Retinal pigment epithelial cell (primary cell): ENCODE results near the gene MEIS1.

Experiments
- DNase-seq: peaks from one replicate; pipeline ENCODE4 v3.0.0-alpha.2; 2010; ENCODE audit warnings: low read depth
- H3K4me3 ChIP-seq: 2 replicates; pipeline ENCODE4 v1.5.1; 2011; ENCODE audit warnings: mild to moderate bottlenecking, low read length, control low read depth, moderate library complexity
- TF ChIP-seq, protein P1 (sequence below): conservative IDR thresholded peaks from 2 replicates; pipeline ENCODE4 v1.5.1; 2011; ENCODE audit warnings: low read depth, low read length, control low read depth, inconsistent platforms

The MEIS1 gene

DNA sequence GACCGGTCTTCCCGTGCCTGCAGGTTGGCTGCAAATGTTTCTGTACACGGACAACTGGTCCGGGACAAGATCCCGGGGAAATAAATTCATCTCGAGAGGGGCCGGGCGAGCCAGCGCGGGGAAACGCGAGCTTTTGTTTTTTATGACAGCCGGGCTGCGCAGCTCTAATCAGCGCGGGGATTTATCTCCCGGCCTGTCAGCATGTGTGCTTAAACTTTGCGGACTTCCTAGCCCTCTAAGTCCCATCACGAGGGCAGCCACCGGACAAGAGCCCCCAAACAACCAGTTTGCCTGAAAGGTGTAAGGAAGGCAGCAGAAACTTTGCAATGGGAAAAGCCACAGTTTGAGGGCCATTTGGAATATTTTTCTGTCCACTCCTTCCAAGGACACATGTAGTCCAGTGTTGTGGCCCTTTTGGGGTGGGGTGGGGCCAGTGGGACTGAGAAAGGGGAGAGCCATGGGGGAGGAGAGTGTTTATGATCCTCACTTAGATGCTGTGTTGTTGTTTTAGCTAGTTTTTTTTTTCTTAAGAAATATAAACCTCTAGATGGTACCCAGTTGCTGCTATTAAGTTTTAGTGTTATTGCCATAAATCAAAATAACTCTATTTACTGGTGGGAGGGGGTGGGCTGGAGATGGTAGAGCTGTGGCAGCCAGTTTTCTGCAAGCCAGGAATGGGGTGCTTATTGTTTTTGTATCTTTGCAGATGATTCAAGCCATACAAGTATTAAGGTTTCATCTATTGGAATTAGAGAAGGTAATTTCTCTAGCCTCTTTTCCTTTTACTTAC, 6.0 kb downstream of the MEIS1 start:
- TF ChIP-seq, protein P1, sequence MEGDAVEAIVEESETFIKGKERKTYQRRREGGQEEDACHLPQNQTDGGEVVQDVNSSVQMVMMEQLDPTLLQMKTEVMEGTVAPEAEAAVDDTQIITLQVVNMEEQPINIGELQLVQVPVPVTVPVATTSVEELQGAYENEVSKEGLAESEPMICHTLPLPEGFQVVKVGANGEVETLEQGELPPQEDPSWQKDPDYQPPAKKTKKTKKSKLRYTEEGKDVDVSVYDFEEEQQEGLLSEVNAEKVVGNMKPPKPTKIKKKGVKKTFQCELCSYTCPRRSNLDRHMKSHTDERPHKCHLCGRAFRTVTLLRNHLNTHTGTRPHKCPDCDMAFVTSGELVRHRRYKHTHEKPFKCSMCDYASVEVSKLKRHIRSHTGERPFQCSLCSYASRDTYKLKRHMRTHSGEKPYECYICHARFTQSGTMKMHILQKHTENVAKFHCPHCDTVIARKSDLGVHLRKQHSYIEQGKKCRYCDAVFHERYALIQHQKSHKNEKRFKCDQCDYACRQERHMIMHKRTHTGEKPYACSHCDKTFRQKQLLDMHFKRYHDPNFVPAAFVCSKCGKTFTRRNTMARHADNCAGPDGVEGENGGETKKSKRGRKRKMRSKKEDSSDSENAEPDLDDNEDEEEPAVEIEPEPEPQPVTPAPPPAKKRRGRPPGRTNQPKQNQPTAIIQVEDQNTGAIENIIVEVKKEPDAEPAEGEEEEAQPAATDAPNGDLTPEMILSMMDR: no peak
- DNase-seq: no peak
- peak overlapping the region; percentile 65 for H3K4me3 ChIP-seq

DNA sequence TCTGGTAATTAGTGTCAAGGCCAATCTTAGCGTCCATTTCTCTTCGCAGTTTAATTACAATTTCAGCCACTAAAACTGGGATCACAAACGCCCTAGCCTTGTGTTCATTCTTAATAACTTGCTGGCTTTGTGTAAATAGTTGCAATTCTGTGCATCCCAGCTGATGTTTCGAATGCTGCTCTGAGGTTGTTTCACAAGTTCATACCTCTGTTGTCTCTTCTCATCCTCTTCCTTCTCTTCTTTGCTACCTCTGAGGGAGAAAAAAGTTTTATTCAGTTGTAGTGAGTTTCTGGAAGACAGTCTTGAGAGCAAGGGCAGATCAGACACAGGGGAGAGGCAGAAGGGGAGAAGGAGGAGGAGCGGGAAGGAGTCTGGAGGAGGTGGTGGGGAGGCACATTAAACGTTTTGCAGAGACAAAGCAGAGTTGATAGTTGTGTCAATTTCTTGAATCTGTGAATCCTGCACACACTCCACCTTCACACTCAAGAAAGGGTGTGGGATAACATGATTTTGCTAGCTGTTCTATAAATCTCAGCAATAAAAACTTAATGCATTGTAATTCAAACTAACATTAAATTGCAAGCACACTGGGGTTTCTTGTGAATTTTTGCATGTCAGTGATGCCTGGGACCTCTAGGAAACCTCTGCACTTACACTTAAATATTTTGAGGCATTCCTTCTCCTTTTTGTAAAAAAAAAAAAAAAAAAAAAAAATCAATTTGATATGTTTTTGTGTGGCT, 6.8 kb downstream of the MEIS1 start:
- no peak for DNase-seq
- H3K4me3 ChIP-seq: no peak overlapping the region
- TF ChIP-seq, protein P1: no peak

DNA sequence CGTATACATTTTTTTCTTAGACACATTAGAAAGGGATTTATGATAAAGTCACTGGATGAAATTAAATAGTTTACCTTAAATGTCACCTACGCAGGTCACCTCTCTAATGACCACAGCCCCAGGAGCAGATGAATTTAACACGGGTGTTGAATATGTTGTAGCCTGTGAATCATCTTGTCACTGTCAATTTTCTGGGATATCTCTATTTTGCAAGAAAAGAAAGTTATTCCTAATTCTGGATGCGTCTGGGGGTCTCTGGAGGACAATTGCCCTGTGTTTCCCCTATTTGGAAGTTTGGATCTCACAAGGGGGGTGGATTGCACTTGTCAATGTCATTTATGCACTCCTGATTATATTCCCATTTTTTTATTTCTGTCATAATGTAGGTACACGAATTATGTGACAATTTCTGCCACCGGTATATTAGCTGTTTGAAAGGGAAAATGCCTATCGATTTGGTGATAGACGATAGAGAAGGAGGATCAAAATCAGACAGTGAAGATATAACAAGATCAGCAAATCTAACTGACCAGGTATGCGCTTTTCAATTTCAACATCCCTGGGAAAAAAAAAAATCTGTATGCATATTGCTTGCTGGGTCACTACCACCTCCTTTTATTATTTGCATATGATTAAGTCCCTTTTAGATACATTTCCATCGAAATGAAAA, 7.7 kb downstream of the MEIS1 start:
- no peak overlapping the region for H3K4me3 ChIP-seq
- TF ChIP-seq, protein P1: no peak
- no peak for DNase-seq

DNA sequence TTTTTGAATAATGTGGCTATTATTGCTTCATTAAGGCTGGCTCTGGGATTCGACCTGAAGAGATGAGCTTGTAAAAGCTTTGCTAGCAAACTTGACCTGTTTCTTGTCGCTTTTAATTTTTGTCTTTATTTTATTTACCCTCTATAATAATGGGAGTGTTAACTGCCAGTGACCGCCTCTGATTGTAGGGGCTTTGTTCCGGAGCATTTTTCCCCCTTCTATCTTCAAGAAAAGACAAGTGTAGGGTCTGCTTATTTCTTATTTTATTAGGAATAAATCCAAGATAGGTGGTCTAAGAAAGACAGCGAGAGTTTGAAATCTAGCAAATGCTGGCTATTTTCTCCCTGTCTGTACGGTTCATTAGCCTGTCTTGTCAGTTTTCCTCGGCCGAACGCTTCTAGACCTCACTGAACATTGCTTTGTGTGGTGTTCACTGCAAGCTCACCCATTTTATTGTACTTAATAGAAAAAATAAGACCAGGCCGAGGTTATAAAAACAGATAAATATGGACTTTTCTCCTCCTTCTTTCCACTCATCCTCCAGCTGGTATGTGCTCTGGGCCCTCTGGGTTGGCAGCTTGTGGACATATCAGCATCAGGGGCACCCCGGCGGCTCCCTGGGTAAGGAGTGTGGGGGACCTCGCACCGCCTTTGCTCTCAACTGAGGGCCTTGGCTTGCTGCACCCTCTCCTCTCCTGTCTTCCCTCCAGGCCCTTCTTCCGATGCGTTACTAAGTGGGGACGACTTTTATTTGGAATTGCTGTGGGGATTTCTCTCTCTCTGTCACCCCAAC, 8.5 kb downstream of the MEIS1 start:
- no peak for DNase-seq
- TF ChIP-seq, protein P1: no peak
- H3K4me3 ChIP-seq: no peak overlapping the region

DNA sequence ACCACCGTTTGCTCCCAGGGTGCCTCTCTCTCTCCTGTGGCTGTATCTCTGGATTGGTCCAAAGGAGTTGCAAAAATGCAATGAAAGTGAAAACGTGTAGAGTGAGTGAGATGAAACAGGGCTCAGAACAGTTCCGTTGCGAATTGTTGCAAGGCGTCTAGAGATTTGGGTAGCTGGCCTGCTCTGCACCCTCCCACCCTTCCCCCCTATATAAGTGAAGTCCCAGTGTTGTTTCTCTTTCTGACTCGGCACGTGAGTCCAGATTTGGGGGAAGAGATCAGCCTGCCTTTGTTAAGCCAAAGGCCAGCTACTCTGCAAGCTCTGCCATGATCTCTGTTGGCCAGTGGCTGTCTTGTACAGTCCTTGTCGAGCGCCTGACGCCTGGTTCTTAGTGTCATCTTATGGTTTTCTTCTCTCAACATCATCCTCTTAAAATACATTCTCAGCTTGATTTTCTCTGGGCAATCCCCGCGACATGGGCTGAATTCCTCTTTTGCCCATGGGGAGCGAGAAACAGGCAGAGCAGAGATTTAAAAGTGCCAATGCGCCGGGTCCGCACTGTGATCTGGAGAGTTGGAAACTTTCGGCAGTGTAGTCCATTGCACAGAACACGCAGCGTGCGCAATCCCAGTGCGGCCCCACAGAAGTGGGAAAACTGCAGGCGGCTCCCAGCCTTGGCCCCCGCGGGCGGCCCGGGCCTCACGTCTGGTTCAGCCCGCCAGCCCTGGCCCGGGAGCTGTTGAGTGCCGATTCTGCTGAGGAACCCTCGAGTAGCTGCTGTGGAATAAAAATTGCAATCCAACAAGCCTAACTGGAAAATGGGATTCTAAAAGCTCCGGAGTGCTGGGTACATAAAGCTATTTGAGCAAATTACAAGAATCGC, 9.3 kb downstream of the MEIS1 start:
- DNase-seq: no peak
- H3K4me3 ChIP-seq: no peak overlapping the region
- TF ChIP-seq, protein P1: no peak
